NCI-H1694 treated with DMSO at 0.1 percent for 48 hours (cell line): ENCODE measurements around the gene VPS13C.
A peak's percentile ranks its signal among the peaks of the same experiment; 100 is the strongest.
"Not testable (repeated sequence)": the region's sequence is repeated elsewhere in the genome, so short reads cannot be mapped to it uniquely, and the experiment has no call there.

Experiments used
- DNase-seq: peaks from one replicate; lab custom pipeline; 2025; lab: John Stamatoyannopoulos, UW

The VPS13C gene

DNA sequence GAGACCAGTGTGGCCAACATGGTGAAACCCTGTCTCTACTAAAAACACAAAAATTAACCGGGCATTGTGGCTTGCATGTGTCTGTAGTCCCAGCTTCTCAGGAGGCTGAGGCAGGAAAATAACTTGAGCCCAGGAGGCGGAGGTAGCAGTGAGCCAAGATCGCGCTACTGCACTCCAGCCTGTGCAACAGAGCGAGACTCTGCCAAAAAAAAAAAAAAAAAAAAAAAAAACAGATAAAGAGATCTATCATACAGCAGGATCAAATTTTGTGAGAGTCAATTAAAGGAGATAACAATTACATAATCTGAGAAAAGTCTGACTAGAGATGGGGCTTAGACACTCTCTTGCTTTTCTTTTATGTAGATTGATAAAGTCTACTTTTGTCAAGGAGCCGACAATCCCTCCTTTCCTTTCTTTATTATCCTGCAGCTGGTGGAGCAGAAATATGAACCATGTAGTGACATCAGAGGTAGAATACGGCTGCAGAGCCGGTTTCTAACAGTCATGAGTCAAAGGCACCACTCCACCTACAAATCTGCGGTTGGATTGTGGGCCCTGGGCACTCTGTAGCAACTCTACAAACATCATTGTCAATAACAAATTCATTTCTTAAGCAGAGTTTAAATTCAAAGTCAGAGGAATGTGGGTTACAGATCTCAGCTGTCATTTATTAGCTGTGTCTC is 15.5 kb upstream of the VPS13C start:
- no peak for DNase-seq

- DNase-seq, result peak; percentile 45
Observed at GRCh38 chr15:62071711-62072308, 11.6 kb upstream of the VPS13C start.

GRCh38 chr15:62069551-62069950 is 9.3 kb upstream of the VPS13C start:
- DNase-seq, result no peak

- no peak for DNase-seq
Observed at GRCh38 chr15:62068810-62069167, 8.5 kb upstream of the VPS13C start.

DNA sequence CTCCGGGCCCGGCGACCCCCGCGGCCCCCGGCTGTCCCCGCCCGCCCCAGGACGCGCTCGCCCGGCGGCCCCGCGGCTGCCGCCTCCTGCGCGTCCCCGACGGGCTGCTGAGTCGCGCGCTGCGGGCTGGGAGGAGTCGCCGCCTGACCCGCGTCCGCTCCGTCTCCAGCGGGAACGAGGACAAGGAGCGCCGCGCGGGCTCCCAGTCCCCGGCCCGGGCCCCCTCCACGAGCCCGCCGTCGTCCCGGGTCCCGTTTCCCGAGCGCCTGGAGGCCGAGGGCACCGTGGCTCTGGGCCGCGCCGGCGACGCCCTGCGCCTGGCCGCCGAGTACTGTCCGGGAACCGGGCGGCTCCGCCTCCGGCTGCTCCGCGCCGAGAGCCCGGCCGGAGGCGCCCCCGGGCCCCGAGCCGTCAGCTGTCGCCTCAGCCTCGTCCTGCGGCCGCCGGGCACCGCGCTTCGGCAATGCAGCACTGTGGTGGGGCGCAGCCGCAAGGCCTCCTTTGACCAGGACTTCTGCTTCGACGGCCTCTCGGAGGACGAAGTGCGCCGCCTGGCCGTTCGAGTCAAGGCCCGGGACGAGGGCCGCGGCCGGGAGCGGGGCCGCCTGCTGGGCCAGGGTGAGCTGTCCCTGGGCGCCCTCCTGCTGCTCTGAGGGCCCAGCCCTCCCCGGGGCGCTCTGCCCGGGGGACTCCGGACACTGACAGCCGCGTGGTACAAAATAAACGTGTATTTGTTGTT is 8.0 kb upstream of the VPS13C start:
- no peak for DNase-seq

- DNase-seq, result no peak
Observed at GRCh38 chr15:62067448-62068044, 7.3 kb upstream of the VPS13C start.

GRCh38 chr15:62066663-62067447 is 6.6 kb upstream of the VPS13C start, which contains the start of gene C2CD4A:
C2CD4A (plus strand) TSS chr15:62066977; CDS start chr15:62067614, 637 bp downstream.
- DNase-seq, result no peak

GRCh38 chr15:62063825-62064635 is 3.8 kb upstream of the VPS13C start:
- DNase-seq, result no peak

- DNase-seq, result peak; percentile 36
Observed at GRCh38 chr15:62060896-62061280, 641 bp upstream of the VPS13C start.

GRCh38 chr15:62059816-62060112 is 483 bp downstream of the VPS13C start:
- DNase-seq, result no peak

DNA sequence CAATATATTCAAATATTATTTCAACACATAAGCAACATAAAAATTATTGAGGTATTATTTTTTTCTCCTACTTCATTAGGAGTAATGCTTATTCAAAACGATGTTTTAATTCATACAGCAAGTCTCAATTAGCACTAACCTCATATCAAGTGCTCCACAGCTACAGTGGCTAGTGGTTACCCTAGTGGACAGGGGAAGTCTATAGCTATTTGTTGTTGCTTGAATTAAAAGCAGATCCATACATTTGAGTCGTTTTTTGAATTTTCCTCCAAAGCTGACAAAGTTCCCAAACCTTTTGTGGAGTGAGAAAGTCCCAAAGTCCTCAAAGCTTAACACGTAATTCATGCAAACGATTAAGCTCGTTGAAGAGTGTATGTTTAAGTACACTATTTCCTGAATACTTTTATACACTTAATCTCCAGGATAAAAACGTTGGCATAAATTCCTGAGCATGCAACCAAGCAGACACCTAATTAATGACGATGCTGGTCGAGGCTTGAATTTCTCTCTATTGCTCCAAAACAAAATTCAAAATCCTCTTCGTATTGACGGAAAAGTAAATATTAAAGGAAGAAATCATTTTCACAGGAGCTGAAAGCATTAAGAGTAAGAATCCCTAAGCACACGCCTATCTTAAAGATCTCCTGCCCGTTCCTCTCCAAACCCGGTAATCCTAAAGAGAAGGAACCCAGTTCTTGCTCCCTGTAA is 985 bp downstream of the VPS13C start:
- no peak for DNase-seq

DNA sequence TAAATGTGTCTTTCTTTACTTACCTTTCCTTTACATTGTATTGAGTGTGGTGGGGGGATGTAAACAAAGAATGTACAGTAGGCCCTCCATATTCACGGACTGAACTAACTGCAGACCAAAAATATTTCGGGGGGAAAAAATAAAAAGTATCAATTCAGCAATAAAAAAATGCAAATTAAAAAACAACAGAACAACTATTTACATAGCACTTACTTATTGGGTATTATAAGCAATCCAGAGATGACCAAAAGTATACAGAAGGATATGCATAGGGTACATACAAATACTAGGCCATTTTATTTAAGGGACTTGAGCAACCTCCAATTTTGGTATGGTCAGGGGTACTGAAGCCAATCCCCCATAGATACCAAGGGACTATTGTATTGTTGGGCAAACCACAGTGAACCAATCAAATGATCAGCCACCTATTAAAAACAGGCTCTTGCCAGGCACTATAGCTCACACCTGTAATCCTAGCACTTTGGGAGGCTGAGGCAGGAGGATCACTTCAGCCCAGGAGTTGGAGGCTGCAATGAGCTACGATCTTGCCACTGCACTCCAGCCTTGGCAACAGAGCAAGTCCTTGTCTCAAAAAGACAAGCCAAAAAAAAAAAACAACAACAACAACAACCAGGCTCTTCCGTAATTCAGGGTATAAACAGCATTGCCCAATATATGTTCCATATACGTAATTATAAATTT is 1.8 kb downstream of the VPS13C start:
- DNase-seq, result no peak

DNA sequence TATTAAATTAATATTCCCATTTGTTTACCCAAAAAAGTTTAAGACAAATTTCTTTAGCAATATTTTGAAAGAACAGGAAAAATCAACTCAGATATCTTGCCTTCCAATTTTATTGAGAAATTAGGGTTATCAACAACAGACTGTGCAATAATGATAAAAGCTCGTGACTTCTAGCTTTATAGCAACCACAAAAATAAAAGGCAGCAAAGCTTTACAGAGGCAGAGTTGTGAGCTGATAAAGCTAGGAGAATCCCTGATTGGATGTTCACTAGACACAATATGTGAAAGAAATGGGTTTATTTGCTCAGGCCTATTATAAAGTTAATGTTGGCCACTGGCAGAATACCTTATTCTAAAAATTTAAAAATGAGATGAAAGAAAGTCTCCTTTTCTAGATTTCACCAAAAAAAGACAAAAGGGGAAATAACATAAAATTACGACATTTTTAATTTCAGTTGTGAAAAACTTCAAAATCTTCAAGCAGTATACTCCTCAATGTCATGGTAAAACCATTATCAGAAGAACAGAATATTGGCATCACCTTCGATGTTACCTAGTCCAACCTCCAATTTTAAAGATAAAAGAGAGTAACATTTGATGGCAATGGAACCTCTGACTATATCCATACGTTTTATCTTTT is 2.8 kb downstream of the VPS13C start:
- DNase-seq, result no peak

- DNase-seq, result no peak
Observed at GRCh38 chr15:62054979-62055378, 5.3 kb downstream of the VPS13C start.

- DNase-seq, result no peak
Observed at GRCh38 chr15:62053439-62054085, 6.7 kb downstream of the VPS13C start.

- DNase-seq, result no peak
Observed at GRCh38 chr15:62052713-62053112, 7.5 kb downstream of the VPS13C start.

DNA sequence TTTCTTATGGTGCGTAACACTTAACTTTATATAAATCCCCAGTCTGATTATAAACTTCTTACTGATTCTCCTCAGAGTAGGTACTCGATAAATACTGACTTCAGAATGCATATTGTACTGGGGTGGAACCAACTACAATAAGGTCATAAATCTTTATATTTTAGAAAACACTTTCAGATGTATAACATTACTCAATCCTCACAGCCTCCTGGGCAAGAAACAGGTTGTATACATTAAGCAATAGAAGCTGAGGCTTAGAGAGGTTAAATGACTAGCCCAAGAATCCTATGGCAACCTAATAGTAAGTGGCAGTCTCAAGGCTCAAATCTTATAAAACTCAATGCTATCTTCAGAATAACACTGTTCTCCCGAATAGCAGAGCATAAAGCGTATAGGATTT is 9.1 kb downstream of the VPS13C start:
- no peak for DNase-seq

- DNase-seq, result no peak
Observed at GRCh38 chr15:62050115-62050514, 10.1 kb downstream of the VPS13C start.

DNA sequence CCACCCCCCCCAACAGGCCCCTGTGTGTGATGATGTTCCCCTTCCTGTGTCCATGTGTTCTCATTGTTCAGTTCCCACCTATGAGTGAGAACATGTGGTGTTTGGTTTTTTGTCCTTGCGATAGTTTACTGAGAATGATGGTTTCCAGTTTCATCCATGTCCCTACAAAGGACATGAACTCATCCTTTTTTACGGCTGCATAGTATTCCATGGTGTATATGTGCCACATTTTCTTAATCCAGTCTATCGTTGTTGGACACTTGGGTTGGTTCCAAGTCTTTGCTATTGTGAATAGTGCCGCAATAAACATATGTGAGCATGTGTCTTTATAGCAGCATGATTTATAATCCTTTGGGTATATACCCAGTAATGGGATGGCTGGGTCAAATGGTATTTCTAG is 12.0 kb downstream of the VPS13C start:
- not testable (repeated sequence) for DNase-seq
